SK-N-SH treated with all-trans-retinoic acid at 6 μM for 48 hours (cell line): Measurements from ENCODE around the gene GDI2.

Source experiments
- OSR1 ChIP-seq: fragments of 250-450 bp; sonication (Bioruptor Pico); IDR thresholded peaks from 2 replicates; pipeline ENCODE4 v1.8.0; 2022; ENCODE audit warnings: moderate library complexity, mild to moderate bottlenecking, inconsistent platforms
- ZFP30 ChIP-seq: fragments of 450-650 bp; formaldehyde crosslinking; IDR thresholded peaks from 2 replicates; pipeline ENCODE4 v1.5.0; 2022; ENCODE audit warnings: mild to moderate bottlenecking, moderate library complexity
- ZNF565 ChIP-seq: fragments of 450-650 bp; formaldehyde crosslinking; conservative IDR thresholded peaks from 2 replicates; pipeline ENCODE4 v1.5.0; 2020; ENCODE audit warnings: low read depth, mild to moderate bottlenecking, moderate library complexity

DNA sequence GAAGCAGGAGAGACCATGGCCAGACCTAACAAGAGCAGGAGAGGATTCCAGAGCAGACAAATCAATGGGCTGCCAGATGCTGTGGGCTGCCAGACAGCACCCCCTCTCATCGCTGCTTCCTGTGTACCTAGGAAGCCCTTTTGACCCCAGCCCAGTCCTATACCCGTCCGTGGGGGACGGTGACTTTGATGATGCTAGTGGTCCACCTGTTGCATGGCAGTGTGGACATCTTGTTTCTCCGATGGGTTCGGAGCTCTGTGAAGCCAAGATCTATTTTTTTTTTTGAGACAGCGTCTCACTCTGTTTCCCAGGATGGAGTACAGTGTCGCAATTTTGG, 18.2 kb upstream of the GDI2 start:
- no peak for TF ChIP-seq OSR1
- no peak for TF ChIP-seq ZNF565
- TF ChIP-seq ZFP30 (CRISPR knock-in tag) = no peak
